Measurements from ENCODE around the gene CCDC6.
"Not testable (repeated sequence)": the region's sequence is repeated elsewhere in the genome, so short reads cannot be mapped to it uniquely, and the experiment has no call there.

Gene CCDC6

DNA sequence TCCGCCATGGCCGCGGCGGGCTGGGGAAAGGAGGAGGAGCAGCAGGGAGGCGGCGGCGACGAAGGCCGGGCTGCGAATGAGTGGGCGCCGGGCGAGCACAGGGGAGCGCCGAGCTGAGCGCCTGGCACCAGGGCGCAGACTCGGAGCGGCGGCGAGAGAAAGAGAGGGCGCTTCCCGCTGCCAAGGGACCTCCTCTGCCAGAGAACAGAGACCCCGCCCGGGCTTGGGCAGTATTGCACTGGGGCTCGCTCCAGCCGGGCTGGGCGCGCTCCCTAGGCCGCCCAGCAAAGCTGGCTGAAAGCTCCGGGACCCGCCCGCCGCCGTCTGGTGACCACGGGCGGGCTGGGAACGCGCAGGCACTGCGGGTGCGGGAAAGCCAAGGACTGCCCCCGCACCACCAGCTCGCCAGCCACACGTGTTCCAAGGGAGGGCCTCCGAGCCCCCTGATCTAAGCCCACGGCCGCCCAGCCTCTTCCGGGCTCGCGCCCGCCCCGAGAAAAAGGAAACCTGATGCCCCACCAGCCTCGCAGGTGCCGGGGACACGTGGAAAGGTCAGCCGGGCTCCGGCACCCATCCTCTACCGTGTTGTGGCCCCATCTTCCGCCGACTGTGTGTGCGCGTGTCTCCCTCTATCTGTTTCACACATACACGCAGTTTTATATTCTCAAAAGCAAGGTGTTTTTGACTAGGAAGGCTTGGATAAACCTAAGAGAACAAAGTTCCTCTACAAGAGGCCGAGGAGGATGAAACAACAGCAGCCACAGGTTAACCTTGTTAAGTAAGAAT is at the start of gene CCDC6:
TSS of gene CCDC6 (minus strand) at position 140 of the 786 bp plus-strand sequence. CDS start at position 8, 132 bp downstream.
- DNase-seq (ENCODE audit: low read depth), result peak; percentile 43

DNA sequence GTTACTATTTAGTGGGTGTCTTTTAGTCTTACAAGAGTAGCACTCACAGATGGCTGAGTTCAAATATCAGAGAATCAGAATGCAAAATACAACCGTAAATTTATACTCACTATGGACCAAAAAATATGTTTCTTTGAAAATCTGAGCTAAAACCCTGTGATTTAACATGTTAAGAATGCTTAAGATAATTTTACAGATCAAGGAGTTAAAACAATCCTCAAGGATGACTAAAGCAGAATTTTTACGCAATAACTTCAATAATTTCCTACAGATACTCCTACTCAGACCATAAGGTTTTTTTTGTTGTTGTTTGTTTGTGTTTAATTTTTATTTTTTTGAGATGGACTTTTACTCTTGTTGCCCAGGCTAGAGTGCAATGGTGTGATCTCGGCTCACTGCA is 47.9 kb upstream of the CCDC6 start:
- no peak for DNase-seq (ENCODE audit: low read depth)

DNA sequence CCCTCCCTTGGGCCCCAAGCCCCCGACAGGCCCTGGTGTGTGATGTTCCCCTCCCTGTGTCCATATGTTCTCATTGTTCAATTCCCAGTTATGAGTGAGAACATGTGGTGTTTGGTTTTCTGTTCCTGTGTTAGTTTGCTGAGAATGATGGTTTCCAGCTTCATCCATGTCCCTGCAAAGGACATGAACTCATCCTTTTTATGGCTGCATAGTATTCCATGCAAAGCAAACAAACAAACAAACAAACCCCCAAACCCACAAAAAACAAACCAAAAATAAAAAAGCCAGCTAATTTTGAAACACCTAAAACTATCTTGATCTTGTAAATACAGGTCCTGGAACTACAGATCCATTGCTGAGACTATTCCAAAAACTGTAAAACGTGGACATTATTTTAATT is 47.4 kb upstream of the CCDC6 start:
- DNase-seq (ENCODE audit: low read depth), result not testable (repeated sequence)

DNA sequence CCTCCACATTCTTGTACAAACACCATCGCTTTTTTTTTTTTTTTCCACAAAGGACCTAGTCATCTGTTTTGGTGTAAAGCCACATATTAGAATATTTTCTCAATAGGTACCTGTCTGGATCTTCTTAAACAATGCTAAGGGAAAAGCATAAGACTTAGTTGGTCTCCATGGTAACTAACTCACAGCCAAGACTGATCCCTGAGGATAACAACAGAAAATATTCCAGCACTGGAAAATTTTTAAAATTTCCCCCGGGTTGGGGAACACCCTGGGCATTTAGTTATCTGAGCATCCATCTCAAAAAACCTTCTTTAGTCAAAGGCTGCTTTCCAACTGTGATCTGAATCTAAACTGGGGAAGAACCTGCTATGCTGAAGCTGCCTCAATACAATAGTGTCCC is 43.7 kb upstream of the CCDC6 start:
- DNase-seq (ENCODE audit: low read depth), result no peak

GRCh38 chr10:59949608-59950007 is 43.3 kb upstream of the CCDC6 start:
- DNase-seq (ENCODE audit: low read depth), result no peak

- DNase-seq (ENCODE audit: low read depth), result no peak
These were observed 39.6 kb upstream of the CCDC6 start for GRCh38 chr10:59945991-59946390.

DNA sequence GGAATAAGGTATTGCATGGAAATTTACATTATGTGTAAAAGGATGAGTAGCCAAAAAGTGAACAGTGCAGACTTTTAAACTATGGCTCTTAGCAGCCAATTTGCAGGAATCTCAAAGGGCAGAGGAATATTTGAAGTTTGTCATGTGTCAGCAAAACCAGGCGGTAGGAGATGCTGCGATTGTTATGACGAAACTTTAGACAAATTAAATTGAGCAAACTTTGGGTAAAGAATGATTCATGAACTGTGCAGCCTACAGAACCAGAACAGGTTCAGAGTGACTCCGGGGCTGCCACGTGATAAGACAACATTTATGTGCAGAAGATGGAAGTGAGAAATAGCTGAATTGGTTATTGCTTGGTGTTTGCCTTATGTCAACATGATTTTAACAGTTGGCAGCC is 39.2 kb upstream of the CCDC6 start:
- DNase-seq (ENCODE audit: low read depth), result no peak

- no peak for DNase-seq (ENCODE audit: low read depth)
These were observed 38.1 kb upstream of the CCDC6 start for GRCh38 chr10:59944339-59944935.

DNA sequence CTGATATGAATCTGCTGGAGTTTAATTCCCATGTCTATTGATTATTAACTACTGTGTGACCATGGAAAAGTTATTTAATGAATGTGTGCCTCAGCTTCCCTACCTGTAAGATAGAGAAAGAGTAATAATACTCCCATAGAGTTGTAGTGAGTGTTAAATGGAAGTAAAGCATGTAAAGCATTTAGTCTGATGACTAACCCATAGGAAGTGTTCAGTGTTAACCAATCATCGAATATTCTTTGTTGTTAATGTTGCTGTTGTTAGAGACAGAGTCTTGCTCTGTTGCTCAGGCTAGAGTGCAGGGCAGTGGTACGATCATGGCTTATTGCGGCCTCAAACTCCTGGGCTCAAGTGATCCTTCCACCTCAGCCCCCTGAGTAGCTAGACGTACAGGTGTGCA is 36.2 kb upstream of the CCDC6 start:
- no peak for DNase-seq (ENCODE audit: low read depth)

GRCh38 chr10:59937720-59938119 is 31.4 kb upstream of the CCDC6 start:
- no peak for DNase-seq (ENCODE audit: low read depth)

DNA sequence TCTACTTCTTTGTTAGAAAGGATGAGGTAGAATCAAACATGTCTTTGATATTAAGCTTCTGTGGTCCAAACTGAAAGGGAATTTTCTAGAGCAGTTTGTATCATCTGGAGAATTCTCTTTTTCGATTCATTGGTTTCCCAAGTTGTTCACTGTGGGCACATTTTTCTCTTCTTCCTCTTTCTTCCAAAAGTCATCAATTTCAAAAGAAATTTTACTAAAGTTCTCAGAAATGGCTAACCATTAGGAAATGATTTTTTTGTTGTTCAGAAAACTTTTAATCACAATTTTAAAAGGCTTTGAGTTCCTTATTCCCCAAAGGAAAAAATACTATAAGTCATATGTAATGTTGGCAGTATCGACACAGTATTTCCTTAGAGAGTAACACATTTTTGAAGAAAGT is 28.3 kb upstream of the CCDC6 start:
- DNase-seq (ENCODE audit: low read depth), result no peak

DNA sequence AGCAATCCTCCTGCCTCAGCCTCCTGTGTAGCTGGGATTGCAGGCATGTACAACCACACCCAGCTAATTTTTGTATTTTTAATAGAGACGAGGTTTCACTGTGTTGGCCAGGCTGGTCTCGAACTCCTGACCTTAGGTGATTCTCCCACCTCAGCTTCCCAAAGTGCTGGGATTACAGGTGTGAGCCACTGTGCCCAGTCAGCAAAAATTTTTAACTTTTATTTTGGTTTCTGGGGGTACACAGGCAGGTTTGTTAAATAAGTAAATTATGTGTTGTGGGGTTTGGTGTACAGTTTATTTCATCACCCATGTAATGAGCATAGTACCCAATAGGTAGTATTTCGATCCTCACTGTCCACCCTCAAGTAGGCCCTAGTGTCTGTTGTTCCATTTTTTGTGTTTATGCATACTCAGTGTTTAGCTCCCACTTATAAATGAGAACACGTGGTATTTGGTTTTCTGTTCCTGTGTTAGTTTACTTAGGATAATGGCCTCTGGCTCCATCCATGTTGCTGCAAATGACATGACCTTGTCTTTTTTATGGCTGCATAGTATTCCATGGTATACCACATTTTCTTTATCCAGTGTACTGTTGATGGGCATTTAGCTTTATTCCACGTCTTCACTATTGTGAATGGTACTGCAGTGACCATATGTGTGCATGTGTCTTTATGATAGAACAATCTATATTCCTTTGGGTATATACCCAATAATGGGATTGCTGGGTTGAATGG is 24.6 kb upstream of the CCDC6 start:
- DNase-seq (ENCODE audit: low read depth), result not testable (repeated sequence)

DNA sequence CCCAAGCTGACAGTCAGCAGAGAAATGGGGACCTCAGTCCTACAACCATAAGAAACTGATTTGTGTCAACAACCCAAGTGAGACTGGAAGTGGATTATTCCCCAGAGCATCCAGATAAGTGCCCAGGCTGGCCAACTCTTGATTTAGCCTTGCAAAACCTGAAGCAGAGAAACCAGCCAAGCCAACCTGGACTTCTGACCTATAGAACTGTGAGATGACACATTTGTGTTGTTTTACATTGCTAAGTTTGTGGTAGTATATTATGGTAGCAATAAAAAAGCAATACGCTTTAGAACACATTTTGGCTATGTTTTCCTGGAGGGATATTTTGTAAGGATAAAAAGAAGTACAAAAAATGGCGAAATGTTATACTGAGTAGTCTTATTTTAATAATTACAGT is 19.7 kb upstream of the CCDC6 start:
- DNase-seq (ENCODE audit: low read depth), result no peak

- DNase-seq (ENCODE audit: low read depth), result no peak
These were observed 16.6 kb upstream of the CCDC6 start for GRCh38 chr10:59922907-59923306.

DNA sequence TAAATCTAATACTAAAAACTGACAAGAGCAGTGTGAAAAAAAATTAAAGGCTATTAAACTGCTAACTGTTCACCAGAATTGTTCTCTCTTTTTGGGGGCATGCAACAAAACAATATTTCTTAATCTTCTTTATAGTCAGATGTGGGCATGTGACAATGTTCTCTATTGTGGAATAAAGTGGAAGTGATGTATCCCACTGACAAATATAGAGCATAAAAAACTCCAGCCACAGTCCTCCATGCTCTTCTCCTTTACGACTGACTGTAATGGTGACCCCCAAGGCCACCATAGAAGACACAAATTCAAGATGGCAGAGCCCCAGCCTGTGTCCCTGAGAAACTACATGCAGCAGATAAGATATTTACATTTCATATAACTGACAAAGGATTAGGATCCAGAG is 11.6 kb upstream of the CCDC6 start:
- no peak for DNase-seq (ENCODE audit: low read depth)

DNA sequence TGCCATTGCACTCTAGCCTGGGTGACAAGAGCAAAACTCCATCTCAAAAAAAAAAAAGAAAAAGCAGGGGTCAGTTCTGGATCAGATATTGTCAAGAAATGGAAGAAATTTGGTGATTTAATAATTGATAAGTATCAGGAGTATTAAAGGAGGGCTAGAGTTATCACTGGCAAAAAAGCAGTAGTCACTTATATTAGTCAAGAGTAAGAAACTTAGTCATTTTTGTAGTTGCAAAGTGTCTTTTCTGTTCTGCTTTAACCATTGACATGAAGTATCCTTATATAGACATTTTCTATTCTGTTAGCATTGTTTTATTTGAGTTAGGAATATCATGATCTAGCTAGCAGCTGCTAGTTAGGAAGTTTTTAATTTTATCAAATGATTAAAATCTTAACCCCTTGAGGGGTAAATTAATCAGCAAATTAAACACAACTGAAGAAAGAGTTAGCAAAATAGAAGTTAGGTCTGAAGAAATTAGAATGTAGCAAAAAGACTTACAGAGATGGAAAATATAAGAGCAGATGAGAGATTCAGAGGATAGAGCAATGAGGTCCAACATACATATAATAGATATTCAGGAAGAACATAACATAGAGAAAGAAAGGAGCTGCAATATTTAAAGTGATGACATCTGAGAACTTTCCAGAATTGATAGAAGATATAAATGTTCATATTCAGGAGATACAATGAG is 7.3 kb upstream of the CCDC6 start:
- DNase-seq (ENCODE audit: low read depth), result no peak

- DNase-seq (ENCODE audit: low read depth), result no peak
These were observed 4.5 kb upstream of the CCDC6 start for GRCh38 chr10:59910867-59911266.

GRCh38 chr10:59909815-59910214 is 3.5 kb upstream of the CCDC6 start:
- DNase-seq (ENCODE audit: low read depth), result no peak

- DNase-seq (ENCODE audit: low read depth), result no peak
These were observed 2.4 kb upstream of the CCDC6 start for GRCh38 chr10:59908808-59909143.

GRCh38 chr10:59907918-59908807 is 1.8 kb upstream of the CCDC6 start:
- peak; percentile 29 for DNase-seq (ENCODE audit: low read depth)

GRCh38 chr10:59907537-59907917 is 1.2 kb upstream of the CCDC6 start:
- no peak for DNase-seq (ENCODE audit: low read depth)

Measured in HS-27A (cell line).